K562 (cell line): Measurements from ENCODE around the gene SLC25A36. TPM values are rescaled to one million over a fixed set of nuclear protein-coding genes. Genes with fewer than 3 reads are reported as not detected.

ENCODE experiments used
- ATAC-seq: fragments of 200-7000 bp; cut with Tn5 transposase; 3 replicates; pipeline ENCODE4 v1.9.1; 2020; ENCODE audit warnings: moderate library complexity
- BruUV-seq: library from RNA; stranded (reverse); fragments of 400-500 nt; replicated peaks from 2 replicates; lab custom pipeline; 2021; lab: Mats Ljungman, UMichigan
- CTCF ChIA-PET: fragments of 300-600 bp; formaldehyde crosslinking; extraction: SDS; loops from one replicate; lab custom pipeline; 2021; ENCODE audit warnings: low intra/inter-chr PET ratio; lab: Yijun Ruan, JAX
- POLR2A ChIA-PET: fragments of 300-600, 350-650 bp; sonication (Branson Sonifier 250); formaldehyde crosslinking; extraction: SDS; loops from one replicate; lab custom pipeline; 2021; ENCODE audit warnings: antibody characterized with exemption, inconsistent platforms; lab: Yijun Ruan, JAX
- DNase-seq, 4 experiments: peaks; one replicate each; pipeline versions ENCODE4 v3.0.0 to v3.0.0-alpha.2; 2011 to 2018; ENCODE audit warnings: low spot score in 3 of 4, mixed read lengths in 3 of 4; ENCODE audit errors: extremely low read depth in 1 of 4
- FAIRE-seq: peaks from 2 replicates; lab custom pipeline; 2011; peaks lifted over from hg19 to GRCh38; lab: Jason Lieb, UNC
- H2AFZ ChIP-seq: 2 replicates; pipeline ENCODE4 v1.6.0; 2011; ENCODE audit warnings: low read depth, low read length, control low read depth, inconsistent platforms
- H3K27ac ChIP-seq: fragments of 200-600 bp; 3 replicates; pipeline ENCODE4 v1.8.0; 2011; ENCODE audit warnings: low read depth, mild to moderate bottlenecking, control low read depth, inconsistent platforms, low read length, moderate library complexity, mixed read lengths; ENCODE audit errors: extremely low read depth
- H3K27me3 ChIP-seq, 2 experiments: fragments of 300-600 bp in 1 of 2; 2 replicates in 1 of 2; 3 replicates in 1 of 2; pipeline versions ENCODE4 v1.6.0 to v1.8.0; 2011; ENCODE audit warnings: inconsistent platforms in 2 of 2, low read length in 2 of 2, mild to moderate bottlenecking in 1 of 2, mixed read lengths in 1 of 2, moderate library complexity in 1 of 2; ENCODE audit not compliant: control insufficient read depth in 2 of 2, insufficient read depth in 2 of 2
- H3K36me3 ChIP-seq: fragments of 300-600 bp; 3 replicates; pipeline ENCODE4 v1.8.0; 2011; ENCODE audit warnings: mild to moderate bottlenecking, low read length, inconsistent platforms; ENCODE audit not compliant: control insufficient read depth, insufficient read depth
- H3K4me1 ChIP-seq, 2 experiments: fragments of 200-600 bp in 1 of 2; replicated peaks in 1 of 2; 2 replicates in 1 of 2; 3 replicates in 1 of 2; pipeline versions ENCODE4 v1.5.1 to v1.8.0; 2011; ENCODE audit warnings: inconsistent platforms in 2 of 2, low read length in 2 of 2, mild to moderate bottlenecking in 1 of 2, mixed read lengths in 1 of 2, moderate library complexity in 1 of 2; ENCODE audit not compliant: control insufficient read depth in 2 of 2, insufficient read depth in 2 of 2
- H3K4me2 ChIP-seq: 2 replicates; pipeline ENCODE4 v1.6.1; 2011; ENCODE audit warnings: low read length, control low read depth, inconsistent platforms, mixed read lengths; ENCODE audit not compliant: insufficient read depth
- H3K4me3 ChIP-seq: fragments of 200-600 bp; sonication (generic), shearing (Covaris generic); 2 replicates; pipeline ENCODE4 v1.5.1; 2016; ENCODE audit warnings: control low read depth, inconsistent platforms
- H3K79me2 ChIP-seq: fragments of 200-600 bp; 3 replicates; pipeline ENCODE4 v1.8.0; 2011; ENCODE audit warnings: low read length, inconsistent platforms; ENCODE audit not compliant: control insufficient read depth, insufficient read depth
- H3K9ac ChIP-seq, 2 experiments: 2 replicates each; pipeline versions ENCODE4 v1.6.0 to v1.6.1; 2011; ENCODE audit warnings: low read depth in 2 of 2, low read length in 2 of 2, control low read depth in 1 of 2, inconsistent platforms in 1 of 2, mild to moderate bottlenecking in 1 of 2, mixed read lengths in 1 of 2; ENCODE audit not compliant: insufficient read depth in 1 of 2
- H3K9me1 ChIP-seq: one replicate; pipeline ENCODE4 v1.6.0; 2011; ENCODE audit warnings: inconsistent platforms, mild to moderate bottlenecking, low read length, moderate library complexity; ENCODE audit not compliant: control insufficient read depth, insufficient read depth
- H3K9me3 ChIP-seq: replicated peaks from 2 replicates; pipeline ENCODE4 v1.5.1; 2011; ENCODE audit warnings: low read depth, low read length, inconsistent platforms; ENCODE audit not compliant: control insufficient read depth, insufficient read depth
- H4K20me1 ChIP-seq: replicated peaks from 2 replicates; pipeline ENCODE4 v1.6.1; 2011; ENCODE audit warnings: low read length, inconsistent platforms, mixed read lengths; ENCODE audit not compliant: control insufficient read depth, insufficient read depth
- ATF7 ChIP-seq: fragments of 450-650 bp; IDR thresholded peaks from 2 replicates; pipeline ENCODE4 v1.7.1; 2014; ENCODE audit warnings: mild to moderate bottlenecking, moderate library complexity
- BRD4 ChIP-seq: fragments of 200-600 bp; sonication (generic); IDR thresholded peaks from 2 replicates; pipeline ENCODE4 v1.6.1; 2017; ENCODE audit warnings: inconsistent platforms
- CHAMP1 ChIP-seq: fragments of 450-650 bp; IDR thresholded peaks from 2 replicates; pipeline ENCODE4 v1.6.1; 2016; ENCODE audit warnings: mild to moderate bottlenecking
- ESRRB ChIP-seq: fragments of 250-450 bp; sonication (Bioruptor Pico); IDR thresholded peaks from 2 replicates; pipeline ENCODE4 v1.5.0; 2020; ENCODE audit warnings: mild to moderate bottlenecking, moderate library complexity, borderline replicate concordance
- GATA2 ChIP-seq: sonication (generic); formaldehyde crosslinking; IDR thresholded peaks from 2 replicates; pipeline ENCODE4 v1.4.0; 2020; ENCODE audit warnings: mild to moderate bottlenecking, missing genetic modification reagents
- GTF2E2 ChIP-seq: fragments of 200-800 bp; sonication (Bioruptor generic); IDR thresholded peaks from 2 replicates; pipeline ENCODE4 v1.6.1; 2016; ENCODE audit warnings: missing genetic modification characterization, missing compliant biosample characterization
- HNRNPLL ChIP-seq: fragments of 200-400 bp; formaldehyde crosslinking; IDR thresholded peaks from 2 replicates; pipeline ENCODE4 v1.6.1; 2017; ENCODE audit warnings: low read length, low read depth, mild to moderate bottlenecking; ENCODE audit not compliant: poor library complexity, severe bottlenecking
- MBD2 ChIP-seq: sonication (generic); IDR thresholded peaks from 2 replicates; pipeline ENCODE4 v1.6.1; 2016; ENCODE audit warnings: low read depth, borderline replicate concordance
- MECOM ChIP-seq: fragments of 250-450 bp; sonication (Bioruptor Pico); IDR thresholded peaks from 2 replicates; pipeline ENCODE4 v1.8.0; 2022; ENCODE audit warnings: inconsistent platforms
- MTF1 ChIP-seq: fragments of 250-450 bp; sonication (Bioruptor Pico); IDR thresholded peaks from 2 replicates; pipeline ENCODE4 v1.9.0; 2021; ENCODE audit warnings: moderate library complexity, mild to moderate bottlenecking, inconsistent platforms, borderline replicate concordance
- NFATC3 ChIP-seq: fragments of 450-650 bp; IDR thresholded peaks from 2 replicates; pipeline ENCODE4 v1.6.1; 2017; ENCODE audit warnings: mild to moderate bottlenecking
- SMARCE1 ChIP-seq: fragments of 450-650 bp; IDR thresholded peaks from 2 replicates; pipeline ENCODE4 v1.7.1; 2016; ENCODE audit warnings: mild to moderate bottlenecking
- SP2 ChIP-seq: IDR thresholded peaks from 2 replicates; pipeline ENCODE4 v1.6.1; 2011; ENCODE audit warnings: mild to moderate bottlenecking, low read depth, low read length, moderate library complexity; ENCODE audit not compliant: poor library complexity, severe bottlenecking; ENCODE audit errors: extremely low read depth
- U2AF2 ChIP-seq: fragments of 200-400 bp; formaldehyde crosslinking; optimal IDR thresholded peaks from 2 replicates; pipeline ENCODE3; 2017; ENCODE audit warnings: low read depth, mild to moderate bottlenecking, low read length
- ZEB2 ChIP-seq: fragments of 450-650 bp; IDR thresholded peaks from 2 replicates; pipeline ENCODE4 v1.6.1; 2016
- ZNF311 ChIP-seq: fragments of 250-450 bp; sonication (Bioruptor Pico); IDR thresholded peaks from 2 replicates; pipeline ENCODE4 v1.4.0; 2020; ENCODE audit warnings: mild to moderate bottlenecking, moderate library complexity
- ZNF41 ChIP-seq: fragments of 250-450 bp; sonication (Bioruptor Pico); conservative IDR thresholded peaks from 2 replicates; pipeline ENCODE4 v1.4.0; 2020; ENCODE audit warnings: mild to moderate bottlenecking
- whole genome bisulfite sequencing: fragments of 100-300 bp; shearing (Covaris generic); methylation state at CpG from one replicate; pipeline ENCODE4 v1.1.6; 2016; ENCODE audit warnings: low coverage, mixed read lengths; ENCODE audit not compliant: insufficient coverage; ENCODE audit errors: missing lambda C conversion rate; 5-methylcytosine and 5-hydroxymethylcytosine counted together
- in situ Hi-C: fragments of 300-500 bp; cut with MboI; formaldehyde crosslinking; loops from 4 replicates; pipeline ENCODE4 v1.15.0; 2018; ENCODE audit warnings: inconsistent platforms, mixed read lengths
- intact Hi-C: fragments of 100-400 bp; cut with micrococcal nuclease; formaldehyde crosslinking; loops from 2 replicates; pipeline ENCODE4 v1.14.2; 2022
- polyA plus RNA-seq, 8 experiments: library from polyadenylated mRNA; depleted of rRNA in 4 of 8; stranded (reverse) in 5 of 8; unstranded in 3 of 8; fragments of >200 nt; fragmentation: Nextera tagmentation in 2 of 8; fragmentation: Illumina TruSeq in 1 of 8; extraction: Ambion mirVana in 2 of 8; extraction: Trizol in 1 of 8; gene quantifications; 2 replicates each; pipeline versions ENCODE4 v1.2.1 to v1.2.3, GENCODE V29; 2011 to 2014; ENCODE audit warnings: inconsistent platforms in 1 of 8, missing spikeins in 1 of 8
- total RNA-seq, 7 experiments: library from RNA; depleted of rRNA in 6 of 7; stranded (reverse); fragments of >200 nt in 6 of 7; fragmentation: Illumina TruSeq in 2 of 7; extraction: Trizol in 2 of 7; gene quantifications; 2 replicates each; pipeline versions ENCODE4 v1.2.1 to v1.2.3, GENCODE V29; 2011 to 2021; ENCODE audit warnings: low replicate concordance in 1 of 7
- TF ChIP-seq, protein P1 (sequence below): sonication (generic); formaldehyde crosslinking; IDR thresholded peaks from 2 replicates; pipeline ENCODE4 v1.8.1; 2023; ENCODE audit warnings: mild to moderate bottlenecking, missing genetic modification reagents
- TF ChIP-seq, protein P2 (sequence below): sonication (generic); formaldehyde crosslinking; IDR thresholded peaks from 2 replicates; pipeline ENCODE4 v1.8.0; 2022; ENCODE audit warnings: missing genetic modification reagents, mild to moderate bottlenecking, borderline replicate concordance

The SLC25A36 gene
- total and polyA plus RNA-seq, 9 of the 15 experiments (the other 6 are each of a cell fraction or from before 2014, with no cell fraction given), result 12.0 to 95.3 (median 43.3) TPM

DNA sequence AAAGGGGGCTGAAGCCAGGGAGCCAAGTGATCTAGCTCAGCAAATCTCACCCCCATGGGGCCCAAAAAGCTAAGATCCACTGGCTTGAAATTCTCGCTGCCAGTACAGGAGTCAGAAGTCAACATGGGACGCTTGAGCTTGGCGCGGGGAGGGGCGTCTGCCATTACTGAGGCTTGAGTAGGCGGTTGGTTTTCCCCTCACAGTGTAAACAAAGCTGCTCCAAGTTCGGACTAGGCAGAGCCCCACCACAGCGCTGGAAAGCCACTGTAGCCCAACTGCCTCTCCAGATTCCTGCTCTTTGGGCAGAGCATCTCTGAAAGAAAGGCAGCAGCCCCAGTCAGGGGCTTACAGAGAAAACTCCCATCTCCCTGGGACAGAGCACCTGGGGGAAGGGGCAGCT, 8.1 kb upstream of the SLC25A36 start:
- no peak overlapping the region for H3K27ac ChIP-seq
- POLR2A ChIA-PET, result interaction anchor here (1.0 to 2.0 kb wide), 2 partner anchors 10 to 16 kb away, joined by 9 to 10 read pairs; partner anchors contain the start of gene SLC25A36
- H3K79me2 ChIP-seq, result no peaks in the 10 kb centered on the region
- CTCF ChIA-PET, result no interaction called here
- no peak for DNase-seq
- no peaks in the 10 kb centered on the region for H3K9me3 ChIP-seq
- no peak for FAIRE-seq
- H3K4me1 ChIP-seq, result no peaks in the 10 kb centered on the region; a peak in 1 of 5 replicates
- 7% methylated on average over 8 of the region's 8 CpGs for WGBS
- H3K9ac ChIP-seq, result no peak overlapping the region
- ATAC-seq, result peak; percentile 39; the same call in 1 of the 3 replicates
- H3K27me3 ChIP-seq, result peaks cover 0 to 11% of the 10 kb centered on the region in 2 experiments; a peak in 3 of 5 replicates
- H4K20me1 ChIP-seq, result no peaks in the 10 kb centered on the region
- no peaks in the 10 kb centered on the region for H3K9me1 ChIP-seq
- intact Hi-C loops (no loop called here), in situ Hi-C loops (no loop called here)
- no peak overlapping the region for H3K4me3 ChIP-seq
- peak overlapping the region; percentile 16; the same call in 1 of the 2 replicates for H2AFZ ChIP-seq
- TF ChIP-seq SMARCE1 (no peak), HNRNPLL (no peak), U2AF2 (no peak), ATF7 (no peak), GATA2 (no peak), MBD2 (no peak), ZEB2 (no peak), MTF1 (no peak), GTF2E2 (tag) (no peak), NFATC3 (no peak), BRD4 (no peak), ZNF311 (CRISPR knock-in tag) (no peak), SP2 (no peak), MECOM (CRISPR knock-in tag) (no peak), ZNF41 (CRISPR knock-in tag) (no peak), ESRRB (CRISPR knock-in tag) (no peak), CHAMP1 (no peak)
- TF ChIP-seq, protein P1, sequence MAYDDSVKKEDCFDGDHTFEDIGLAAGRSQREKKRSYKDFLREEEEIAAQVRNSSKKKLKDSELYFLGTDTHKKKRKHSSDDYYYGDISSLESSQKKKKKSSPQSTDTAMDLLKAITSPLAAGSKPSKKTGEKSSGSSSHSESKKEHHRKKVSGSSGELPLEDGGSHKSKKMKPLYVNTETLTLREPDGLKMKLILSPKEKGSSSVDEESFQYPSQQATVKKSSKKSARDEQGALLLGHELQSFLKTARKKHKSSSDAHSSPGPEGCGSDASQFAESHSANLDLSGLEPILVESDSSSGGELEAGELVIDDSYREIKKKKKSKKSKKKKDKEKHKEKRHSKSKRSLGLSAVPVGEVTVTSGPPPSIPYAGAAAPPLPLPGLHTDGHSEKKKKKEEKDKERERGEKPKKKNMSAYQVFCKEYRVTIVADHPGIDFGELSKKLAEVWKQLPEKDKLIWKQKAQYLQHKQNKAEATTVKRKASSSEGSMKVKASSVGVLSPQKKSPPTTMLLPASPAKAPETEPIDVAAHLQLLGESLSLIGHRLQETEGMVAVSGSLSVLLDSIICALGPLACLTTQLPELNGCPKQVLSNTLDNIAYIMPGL (CRISPR knock-in tag), result no peak
- TF ChIP-seq, protein P2, sequence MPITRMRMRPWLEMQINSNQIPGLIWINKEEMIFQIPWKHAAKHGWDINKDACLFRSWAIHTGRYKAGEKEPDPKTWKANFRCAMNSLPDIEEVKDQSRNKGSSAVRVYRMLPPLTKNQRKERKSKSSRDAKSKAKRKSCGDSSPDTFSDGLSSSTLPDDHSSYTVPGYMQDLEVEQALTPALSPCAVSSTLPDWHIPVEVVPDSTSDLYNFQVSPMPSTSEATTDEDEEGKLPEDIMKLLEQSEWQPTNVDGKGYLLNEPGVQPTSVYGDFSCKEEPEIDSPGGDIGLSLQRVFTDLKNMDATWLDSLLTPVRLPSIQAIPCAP (CRISPR knock-in tag), result no peak
- H3K4me2 ChIP-seq, result peak overlapping the region; percentile 25; the same call in 1 of the 2 replicates
- BruUV-seq, result no TSS peak
- no peaks in the 10 kb centered on the region for H3K36me3 ChIP-seq
